H1 (cell line): Measurements from ENCODE around the gene SLC7A7. TPM values are rescaled to one million over a fixed set of nuclear protein-coding genes. Genes with fewer than 3 reads are reported as not detected.

Source experiments
- CBX8 ChIP-seq: fragments of 300-800, 300-1000 bp; sonication (generic); IDR thresholded peaks from 2 replicates; pipeline ENCODE4 v1.7.1; 2016; ENCODE audit warnings: low read depth, low read length, borderline replicate concordance
- CHD1 ChIP-seq: IDR thresholded peaks from 2 replicates; pipeline ENCODE4 v1.6.1; 2012; ENCODE audit warnings: low read depth, low read length, improper control_type of control experiment
- CHD2 ChIP-seq: IDR thresholded peaks from 2 replicates; pipeline ENCODE4 v1.6.1; 2012; ENCODE audit warnings: low read length, improper control_type of control experiment
- EGR1 ChIP-seq: IDR thresholded peaks from 2 replicates; pipeline ENCODE4 v1.6.1; 2011; ENCODE audit warnings: low read depth, low read length, borderline replicate concordance
- EP300 ChIP-seq, 2 experiments: IDR thresholded peaks; 1 replicate in 1 of 2; 2 replicates in 1 of 2; pipeline ENCODE4 v1.6.1; 2011 to 2012; ENCODE audit warnings: low read depth in 2 of 2, low read length in 2 of 2, mild to moderate bottlenecking in 2 of 2, borderline replicate concordance in 1 of 2, inconsistent platforms in 1 of 2, moderate library complexity in 1 of 2
- JUN ChIP-seq: IDR thresholded peaks from 2 replicates; pipeline ENCODE4 v1.6.1; 2011; ENCODE audit warnings: low read depth, mild to moderate bottlenecking, improper control_type of control experiment, low read length
- JUND ChIP-seq: IDR thresholded peaks from 2 replicates; pipeline ENCODE4 v1.6.1; 2011; ENCODE audit warnings: mild to moderate bottlenecking, improper control_type of control experiment, low read length
- KDM5A ChIP-seq: fragments of 200-600 bp; IDR thresholded peaks from 2 replicates; pipeline ENCODE4 v1.7.1; 2012; ENCODE audit warnings: mild to moderate bottlenecking, low read length, inconsistent platforms, mixed read lengths
- MAFK ChIP-seq: IDR thresholded peaks from 2 replicates; pipeline ENCODE4 v1.6.1; 2012; ENCODE audit warnings: low read depth, mild to moderate bottlenecking, improper control_type of control experiment, low read length
- NANOG ChIP-seq: IDR thresholded peaks from 2 replicates; pipeline ENCODE4 v1.6.1; 2011; ENCODE audit warnings: low read length, low read depth, mild to moderate bottlenecking, inconsistent platforms; ENCODE audit not compliant: insufficient read depth, poor library complexity, severe bottlenecking
- NRF1 ChIP-seq: IDR thresholded peaks from 2 replicates; pipeline ENCODE4 v1.6.1; 2011; ENCODE audit warnings: mild to moderate bottlenecking, low read depth, low read length, improper control_type of control experiment
- POLR2A ChIP-seq, 2 experiments: IDR thresholded peaks; 1 replicate in 1 of 2; 2 replicates in 1 of 2; pipeline ENCODE4 v1.6.1; 2011; ENCODE audit warnings: low read depth in 2 of 2, low read length in 2 of 2, mild to moderate bottlenecking in 2 of 2; ENCODE audit errors: control extremely low read depth in 1 of 2
- RAD21 ChIP-seq, 2 experiments: IDR thresholded peaks in 1 of 2; conservative IDR thresholded peaks in 1 of 2; 2 replicates each; pipeline ENCODE4 v1.6.1; 2011; ENCODE audit warnings: low read depth in 2 of 2, low read length in 2 of 2, improper control_type of control experiment in 1 of 2, inconsistent platforms in 1 of 2, mild to moderate bottlenecking in 1 of 2, moderate library complexity in 1 of 2
- RBBP5 ChIP-seq: IDR thresholded peaks from 2 replicates; pipeline ENCODE4 v1.7.1; 2012; ENCODE audit warnings: low read depth, mild to moderate bottlenecking, inconsistent platforms, low read length, moderate library complexity, borderline replicate concordance
- RXRA ChIP-seq: IDR thresholded peaks from 2 replicates; pipeline ENCODE4 v1.6.1; 2011; ENCODE audit warnings: low read depth, mild to moderate bottlenecking, low read length, moderate library complexity; ENCODE audit not compliant: insufficient read depth
- SP1 ChIP-seq: IDR thresholded peaks from 2 replicates; pipeline ENCODE4 v1.6.1; 2011; ENCODE audit warnings: low read depth, low read length
- TAF7 ChIP-seq: optimal IDR thresholded peaks from 2 replicates; pipeline ENCODE3; 2011; ENCODE audit warnings: low read depth, mild to moderate bottlenecking, inconsistent platforms, low read length, moderate library complexity, borderline replicate concordance
- TCF12 ChIP-seq: IDR thresholded peaks from 2 replicates; pipeline ENCODE4 v1.6.1; 2011; ENCODE audit warnings: low read depth, mild to moderate bottlenecking, low read length
- TEAD4 ChIP-seq: IDR thresholded peaks from 2 replicates; pipeline ENCODE4 v1.6.1; 2012; ENCODE audit warnings: low read depth, low read length, inconsistent platforms, mixed read lengths
- YY1 ChIP-seq: IDR thresholded peaks from 2 replicates; pipeline ENCODE4 v1.6.1; 2011; ENCODE audit warnings: low read depth, mild to moderate bottlenecking, low read length
- ZNF274 ChIP-seq: IDR thresholded peaks from 2 replicates; pipeline ENCODE4 v1.7.0; 2012; ENCODE audit warnings: low read length, borderline replicate concordance; ENCODE audit errors: extremely low read depth
- polyA plus RNA-seq, 7 experiments: library from polyadenylated mRNA; depleted of rRNA in 3 of 7; stranded (reverse) in 5 of 7; unstranded in 2 of 7; fragments of >200 nt in 5 of 7; fragments of 200-250 nt in 2 of 7; gene quantifications; 1 replicate in 5 of 7; 2 replicates in 1 of 7; 4 replicates in 1 of 7; pipeline versions ENCODE4 v1.2.1 to v1.2.3, GENCODE V29; 2011 to 2013; ENCODE audit warnings: missing spikeins in 2 of 7, mixed read lengths in 2 of 7
- total RNA-seq: library from RNA; stranded (reverse); fragmentation: NEBNext Ultra II Directional; extraction: Animal tissue kit (Norgen Biotek cat#: 25700); gene quantifications from 2 replicates; pipeline ENCODE4 v1.2.1, GENCODE V29; 2021
- TF ChIP-seq, protein P1 (sequence below): IDR thresholded peaks from 2 replicates; pipeline ENCODE4 v1.6.1; 2012; ENCODE audit warnings: inconsistent platforms
- TF ChIP-seq, protein P2 (sequence below): IDR thresholded peaks from 2 replicates; pipeline ENCODE4 v1.6.1; 2011; ENCODE audit warnings: low read length, improper control_type of control experiment

Gene SLC7A7
- total and polyA plus RNA-seq, 2 of the 8 experiments (the other 6 are each of a cell fraction or from before 2014, with no cell fraction given): 5.8 to 14.9 TPM

DNA sequence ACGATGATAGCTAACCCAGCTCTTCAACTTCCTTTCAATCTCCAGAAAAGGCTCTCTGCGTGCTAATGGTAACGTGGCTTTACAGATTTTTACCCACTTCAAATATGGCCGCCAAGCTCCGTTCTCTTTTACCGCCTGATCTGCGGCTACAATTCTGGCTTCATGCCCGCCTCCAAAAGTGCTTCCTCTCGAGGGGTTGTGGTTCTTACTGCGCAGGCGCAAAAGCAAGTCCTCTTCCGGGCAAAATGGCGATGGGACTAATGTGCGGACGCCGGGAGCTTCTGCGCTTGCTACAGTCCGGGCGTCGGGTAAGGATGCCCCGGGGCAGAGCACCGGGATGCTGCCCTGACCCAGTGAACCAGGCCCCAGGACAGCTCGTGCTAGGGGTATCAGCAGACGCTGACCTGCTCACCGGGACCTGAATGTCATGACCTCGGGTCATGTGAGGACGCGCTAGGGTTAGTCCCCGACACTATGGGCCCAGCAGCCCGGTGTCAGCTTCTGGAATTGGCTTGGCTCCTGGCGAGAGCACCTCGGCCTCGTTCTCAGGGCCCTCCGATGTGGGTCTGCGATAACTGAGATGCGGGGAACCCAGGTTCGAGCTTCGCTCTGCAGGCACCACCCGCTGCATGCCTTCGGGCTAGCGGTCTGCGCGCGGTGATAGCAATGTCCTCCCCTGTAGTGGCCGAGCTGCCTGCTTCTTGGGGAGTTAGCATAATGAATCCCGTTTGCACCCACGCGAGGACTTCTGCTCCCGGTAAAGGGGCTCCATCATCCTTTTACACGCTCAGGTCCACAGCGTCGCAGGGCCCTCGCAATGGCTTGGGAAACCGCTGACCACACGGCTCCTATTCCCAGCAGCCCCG lies 48.5 kb downstream of the SLC7A7 start, which contains the start of gene OXA1L (continued):
- 0 out of 3 replicates have a peak, but pooled peaks of 1 of the 2 experiments have one; percentile 13 for TF ChIP-seq EP300 (IDR thresholded peaks at IDR 0.05; ENCODE audit: borderline replicate concordance in 1 of 2, low read depth in 2 of 2, low read length in 2 of 2)
- TF ChIP-seq, protein P1, sequence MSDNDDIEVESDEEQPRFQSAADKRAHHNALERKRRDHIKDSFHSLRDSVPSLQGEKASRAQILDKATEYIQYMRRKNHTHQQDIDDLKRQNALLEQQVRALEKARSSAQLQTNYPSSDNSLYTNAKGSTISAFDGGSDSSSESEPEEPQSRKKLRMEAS: peak; percentile 79
- no peak for TF ChIP-seq EGR1
- peak; percentile 59 for TF ChIP-seq KDM5A
- TF ChIP-seq RXRA: no peak
- TF ChIP-seq TCF12: no peak
- no peak for TF ChIP-seq JUND
- no peak for TF ChIP-seq RAD21 (IDR thresholded peaks at IDR 0.05 in 1 of 2, conservative IDR thresholded peaks at IDR 0.05 in 1 of 2; ENCODE audit: low read depth in 2 of 2, low read length in 2 of 2)
- no peak for TF ChIP-seq CHD2
- TF ChIP-seq JUN: no peak
- TF ChIP-seq, protein P2, sequence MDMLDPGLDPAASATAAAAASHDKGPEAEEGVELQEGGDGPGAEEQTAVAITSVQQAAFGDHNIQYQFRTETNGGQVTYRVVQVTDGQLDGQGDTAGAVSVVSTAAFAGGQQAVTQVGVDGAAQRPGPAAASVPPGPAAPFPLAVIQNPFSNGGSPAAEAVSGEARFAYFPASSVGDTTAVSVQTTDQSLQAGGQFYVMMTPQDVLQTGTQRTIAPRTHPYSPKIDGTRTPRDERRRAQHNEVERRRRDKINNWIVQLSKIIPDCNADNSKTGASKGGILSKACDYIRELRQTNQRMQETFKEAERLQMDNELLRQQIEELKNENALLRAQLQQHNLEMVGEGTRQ: no peak; the same call in 1 of the 2 replicates
- TF ChIP-seq TEAD4: no peak
- peak; percentile 99 for TF ChIP-seq YY1
- TF ChIP-seq POLR2A (IDR thresholded peaks at IDR 0.05; ENCODE audit: control extremely low read depth in 1 of 2, low read depth in 2 of 2, low read length in 2 of 2): peak; percentile 50 to 81; a peak in 2 of 3 replicates
- TF ChIP-seq NRF1: no peak
- TF ChIP-seq TAF7: peak; percentile 61
- no peak; the same call in 1 of the 2 replicates for TF ChIP-seq RBBP5
- no peak for TF ChIP-seq MAFK
- TF ChIP-seq CHD1: 0 out of 2 replicates have a peak, but pooled peaks have one; percentile 73
- no peak for TF ChIP-seq CBX8
- no peak for TF ChIP-seq SP1
- TF ChIP-seq ZNF274: no peak
- TF ChIP-seq NANOG: no peak
